ENCODE results near the gene ZNF19. TPM values are rescaled to one million over a fixed set of nuclear protein-coding genes. Genes with fewer than 3 reads are reported as not detected.

ZNF19 gene
- total and polyA plus RNA-seq, 2 of the 8 experiments (the other 6 are each of a cell fraction or from before 2014, with no cell fraction given) = 1.5 to 3.5 TPM

DNA sequence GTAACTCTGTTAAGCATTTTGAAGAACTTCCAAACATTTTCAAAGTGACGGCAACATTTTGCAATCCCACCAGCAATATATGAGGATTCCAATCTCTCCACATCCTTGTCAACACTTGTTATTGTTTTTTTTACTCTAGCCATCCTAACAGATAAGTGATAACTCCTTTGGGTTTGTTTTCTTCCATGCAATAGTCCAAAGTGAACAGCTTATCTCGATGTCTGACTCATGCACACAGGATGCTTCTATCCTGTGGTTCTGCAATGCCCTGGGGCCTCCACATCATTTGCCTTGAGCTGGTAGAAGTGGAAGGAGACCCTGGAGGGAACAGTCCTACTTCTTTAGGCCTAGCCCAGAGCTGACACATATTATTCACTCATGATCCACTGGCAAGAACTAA lies 60.2 kb downstream of the ZNF19 start:
- no peak for DNase-seq (ENCODE audit: low read depth in 1 of 2, low spot score in 2 of 2)
- TF ChIP-seq JUND (IDR thresholded peaks at IDR 0.05; ENCODE audit: low read length) (no peak), RAD21 (IDR thresholded peaks at IDR 0.05 in 1 of 2, conservative IDR thresholded peaks at IDR 0.05 in 1 of 2; ENCODE audit: low read depth in 2 of 2, low read length in 2 of 2) (no peak), SRF (IDR thresholded peaks at IDR 0.05; ENCODE audit: low read depth, low read length) (no peak), EGR1 (IDR thresholded peaks at IDR 0.05; ENCODE audit: borderline replicate concordance, low read depth, low read length) (no peak), EP300 (IDR thresholded peaks at IDR 0.05; ENCODE audit: borderline replicate concordance in 1 of 2, low read depth in 2 of 2, low read length in 2 of 2) (no peak)
- TF ChIP-seq, protein P1, sequence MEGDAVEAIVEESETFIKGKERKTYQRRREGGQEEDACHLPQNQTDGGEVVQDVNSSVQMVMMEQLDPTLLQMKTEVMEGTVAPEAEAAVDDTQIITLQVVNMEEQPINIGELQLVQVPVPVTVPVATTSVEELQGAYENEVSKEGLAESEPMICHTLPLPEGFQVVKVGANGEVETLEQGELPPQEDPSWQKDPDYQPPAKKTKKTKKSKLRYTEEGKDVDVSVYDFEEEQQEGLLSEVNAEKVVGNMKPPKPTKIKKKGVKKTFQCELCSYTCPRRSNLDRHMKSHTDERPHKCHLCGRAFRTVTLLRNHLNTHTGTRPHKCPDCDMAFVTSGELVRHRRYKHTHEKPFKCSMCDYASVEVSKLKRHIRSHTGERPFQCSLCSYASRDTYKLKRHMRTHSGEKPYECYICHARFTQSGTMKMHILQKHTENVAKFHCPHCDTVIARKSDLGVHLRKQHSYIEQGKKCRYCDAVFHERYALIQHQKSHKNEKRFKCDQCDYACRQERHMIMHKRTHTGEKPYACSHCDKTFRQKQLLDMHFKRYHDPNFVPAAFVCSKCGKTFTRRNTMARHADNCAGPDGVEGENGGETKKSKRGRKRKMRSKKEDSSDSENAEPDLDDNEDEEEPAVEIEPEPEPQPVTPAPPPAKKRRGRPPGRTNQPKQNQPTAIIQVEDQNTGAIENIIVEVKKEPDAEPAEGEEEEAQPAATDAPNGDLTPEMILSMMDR (IDR thresholded peaks at IDR 0.05; ENCODE audit: control extremely low read depth in 1 of 3, insufficient read depth in 1 of 3, low read depth in 1 of 3, low read length in 3 of 3) = no peak

More for the DNA sequence above, 60.2 kb downstream of the ZNF19 start:
- Histone ChIP-seq H4K5ac (ENCODE audit: insufficient read length, low read depth, low read length) (no peak overlapping the region), H3K4me3 (ENCODE audit: extremely low read depth in 1 of 4, insufficient read depth in 2 of 4, low read depth in 3 of 4, low read length in 4 of 4) (no peak overlapping the region), H4K20me1 (replicated peaks in 1 of 2; ENCODE audit: control insufficient read depth in 1 of 2, insufficient read depth in 2 of 2, low read length in 2 of 2) (no peaks in the 10 kb centered on the region), H3K27me3 (replicated peaks in 1 of 4; ENCODE audit: control insufficient read depth in 3 of 4, extremely low read depth in 1 of 4, insufficient read depth in 3 of 4, low read length in 3 of 4) (peaks cover 0 to 11% (median 6%) of the 10 kb centered on the region in 4 experiments; a peak in 4 of 7 replicates), H3K4me2 (ENCODE audit: insufficient read depth in 1 of 2, low read depth in 2 of 2, low read length in 2 of 2) (no peak overlapping the region), H2BK15ac (ENCODE audit: low read length) (no peak overlapping the region), H2BK5ac (ENCODE audit: low read depth, low read length) (no peak overlapping the region), H2BK20ac (ENCODE audit: low read length) (no peak overlapping the region), H3K9ac (replicated peaks in 1 of 4; ENCODE audit: extremely low read depth in 1 of 4, low read depth in 3 of 4, low read length in 3 of 4) (no peak overlapping the region; a peak in 1 of 7 replicates), H2BK120ac (replicated peaks; ENCODE audit: low read depth, low read length) (no peak overlapping the region), H3K18ac (ENCODE audit: extremely low read depth, low read length) (no peak overlapping the region), H3K36me3 (ENCODE audit: control insufficient read depth in 2 of 4, insufficient read depth in 4 of 4, low read length in 3 of 4) (no peaks in the 10 kb centered on the region; a peak in 2 of 8 replicates), H2AK5ac (ENCODE audit: low read depth, low read length) (no peak overlapping the region), H4K91ac (replicated peaks; ENCODE audit: insufficient read length, low read length) (no peak overlapping the region), H3K79me1 (ENCODE audit: low read depth, low read length) (no peaks in the 10 kb centered on the region), H4K8ac (ENCODE audit: extremely low read depth, insufficient read depth, low read length) (no peak overlapping the region), H3K79me2 (ENCODE audit: control insufficient read depth in 1 of 2, insufficient read depth in 2 of 2, low read length in 2 of 2) (no peaks in the 10 kb centered on the region), H3K56ac (replicated peaks; ENCODE audit: insufficient read length, low read depth, low read length) (no peak overlapping the region), H2BK12ac (ENCODE audit: low read depth, low read length) (no peak overlapping the region), H3K23me2 (ENCODE audit: low read depth, low read length) (peaks cover 5% of the 10 kb centered on the region; the same call in 1 of the 2 replicates), H3K4ac (replicated peaks; ENCODE audit: insufficient read length, low read depth, low read length) (no peak overlapping the region), H3K14ac (ENCODE audit: insufficient read length) (no peak overlapping the region), H3K4me1 (replicated peaks in 1 of 4; ENCODE audit: control insufficient read depth in 3 of 4, insufficient read depth in 4 of 4, low read length in 3 of 4) (peaks cover 0 to 5% (median 3%) of the 10 kb centered on the region in 4 experiments; a peak in 5 of 7 replicates), H3K23ac (ENCODE audit: insufficient read length) (no peak overlapping the region), H3K9me3 (ENCODE audit: insufficient read depth in 2 of 2, low read depth in 1 of 2, low read length in 1 of 2) (no peaks in the 10 kb centered on the region), H2AFZ (ENCODE audit: low read length) (no peak overlapping the region), H3K27ac (ENCODE audit: low read depth, low read length) (no peak overlapping the region)
- ChIA-PET POLR2A (ENCODE audit: partially characterized antibody) (no interaction called here), CTCF (ENCODE audit: partially characterized antibody) (interaction anchor here (0.8 to 5.9 kb wide), 8 partner anchors 11 to 187 kb away, joined by 3 to 32 read pairs (median 6); partner anchors contain the start of gene CALB2)
- FAIRE-seq = no peak
- 91% methylated on average over 2 of the region's 2 CpGs; no CpG with 5 or more reads in 1 of the 2 experiments for WGBS, 2 experiments (ENCODE audit: extremely low coverage in 1 of 2, insufficient coverage in 1 of 2, insufficient read length in 1 of 2, insufficient replicate concordance in 2 of 2, low coverage in 1 of 2, low lambda C conversion rate in 2 of 2, missing lambda C conversion rate in 1 of 2)

Data from H1 (cell line).